HG03457 (cell line): ENCODE data around the gene N4BP2.
"Not testable (repeated sequence)": the region's sequence is repeated elsewhere in the genome, so short reads cannot be mapped to it uniquely, and the experiment has no call there.

Experiments used
- ATAC-seq: cut with Tn5 transposase; IDR thresholded peaks from one replicate; pipeline ENCODE4 v1.9.1; 2021; ENCODE audit warnings: moderate number of reproducible peaks; ENCODE audit not compliant: unreplicated experiment

The N4BP2 gene

GRCh38 chr4:40086421-40086820, 29.8 kb downstream of the N4BP2 start:
- ATAC-seq, result no peak

- ATAC-seq, result no peak
These were observed 31.2 kb downstream of the N4BP2 start for GRCh38 chr4:40087799-40088366.

- not testable (repeated sequence) for ATAC-seq
These were observed 36.8 kb downstream of the N4BP2 start for GRCh38 chr4:40093400-40093799.

GRCh38 chr4:40099010-40099409, 42.4 kb downstream of the N4BP2 start:
- no peak for ATAC-seq

GRCh38 chr4:40107150-40107549, 50.5 kb downstream of the N4BP2 start:
- not testable (repeated sequence) for ATAC-seq

- ATAC-seq, result no peak
These were observed 55.6 kb downstream of the N4BP2 start for GRCh38 chr4:40112027-40112792.

GRCh38 chr4:40114206-40114605, 57.6 kb downstream of the N4BP2 start:
- ATAC-seq, result no peak

- ATAC-seq, result no peak
These were observed 62.2 kb downstream of the N4BP2 start for GRCh38 chr4:40118861-40119260.

GRCh38 chr4:40119344-40119743, 62.7 kb downstream of the N4BP2 start:
- ATAC-seq, result no peak

GRCh38 chr4:40121515-40121914, 64.9 kb downstream of the N4BP2 start:
- ATAC-seq, result no peak

GRCh38 chr4:40122941-40123340, 66.3 kb downstream of the N4BP2 start:
- no peak for ATAC-seq

- no peak for ATAC-seq
These were observed 68.0 kb downstream of the N4BP2 start for GRCh38 chr4:40124690-40125089.

- no peak for ATAC-seq
These were observed 73.9 kb downstream of the N4BP2 start for GRCh38 chr4:40130401-40131036.

- ATAC-seq, result no peak
These were observed 76.2 kb downstream of the N4BP2 start for GRCh38 chr4:40132816-40133215.

GRCh38 chr4:40134206-40134917, 77.7 kb downstream of the N4BP2 start:
- ATAC-seq, result no peak

- not testable (repeated sequence) for ATAC-seq
These were observed 79.6 kb downstream of the N4BP2 start for GRCh38 chr4:40136202-40136601.

- ATAC-seq, result no peak
These were observed 83.5 kb downstream of the N4BP2 start for GRCh38 chr4:40140196-40140595.

- ATAC-seq, result not testable (repeated sequence)
These were observed 83.9 kb downstream of the N4BP2 start for GRCh38 chr4:40140597-40140996.

GRCh38 chr4:40143926-40144508, 87.4 kb downstream of the N4BP2 start:
- ATAC-seq, result no peak

GRCh38 chr4:40144716-40145115, 88.1 kb downstream of the N4BP2 start:
- ATAC-seq, result no peak

- not testable (repeated sequence) for ATAC-seq
These were observed 90.8 kb downstream of the N4BP2 start for GRCh38 chr4:40147490-40147889.
